OCI-LY7 (cell line): Measurements from ENCODE around the gene XKR3. TPM values are rescaled to one million over a fixed set of nuclear protein-coding genes. Genes with fewer than 3 reads are reported as not detected.
"Not testable (repeated sequence)": the region's sequence is repeated elsewhere in the genome, so short reads cannot be mapped to it uniquely, and the experiment has no call there.

Source experiments
- BruUV-seq: library from RNA; stranded (reverse); fragments of 400-500 nt; replicated peaks from 2 replicates; lab custom pipeline; 2021; lab: Mats Ljungman, UMichigan
- CTCF ChIA-PET: fragments of 300-600 bp; sonication (Branson Sonifier 250); formaldehyde crosslinking; loops from one replicate; lab custom pipeline; 2022; ENCODE audit warnings: antibody characterized with exemption; ENCODE audit not compliant: unreplicated experiment; lab: Charles Lee
- POLR2A ChIA-PET: fragments of 300-600 bp; sonication (Branson Sonifier 250); formaldehyde crosslinking; loops from one replicate; lab custom pipeline; 2022; ENCODE audit warnings: antibody characterized with exemption; lab: Charles Lee
- DNase-seq: peaks from one replicate; pipeline ENCODE4 v3.0.0-alpha.2; 2015; ENCODE audit warnings: low spot score
- H2AFZ ChIP-seq: fragments of 200-600 bp; sonication (generic), shearing (Covaris generic); 2 replicates; pipeline ENCODE4 v1.6.1; 2014; ENCODE audit warnings: mild to moderate bottlenecking, antibody characterized with exemption, low read length, moderate library complexity
- H3K27ac ChIP-seq: fragments of 200-600 bp; sonication (generic); 2 replicates; pipeline ENCODE4 v1.5.1; 2014; ENCODE audit warnings: mixed run types, low read depth, mild to moderate bottlenecking, moderate library complexity, low read length, inconsistent platforms; ENCODE audit not compliant: poor library complexity, severe bottlenecking
- H3K36me3 ChIP-seq: fragments of 200-600 bp; sonication (generic); 2 replicates; pipeline ENCODE4 v1.6.1; 2014; ENCODE audit warnings: mild to moderate bottlenecking, antibody characterized with exemption, low read length, moderate library complexity, mixed read lengths; ENCODE audit not compliant: insufficient read depth
- H3K4me1 ChIP-seq: fragments of 200-600 bp; sonication (generic); 2 replicates; pipeline ENCODE4 v1.5.1; 2014; ENCODE audit warnings: mild to moderate bottlenecking, low read length; ENCODE audit not compliant: insufficient read depth, poor library complexity, severe bottlenecking
- H3K4me2 ChIP-seq: fragments of 200-600 bp; sonication (generic); 2 replicates; pipeline ENCODE4 v1.6.1; 2014; ENCODE audit warnings: mild to moderate bottlenecking, low read length
- H3K4me3 ChIP-seq: fragments of 200-600 bp; sonication (generic); 2 replicates; pipeline ENCODE4 v1.5.1; 2014; ENCODE audit warnings: mild to moderate bottlenecking, low read depth, low read length; ENCODE audit not compliant: poor library complexity, severe bottlenecking
- H3K79me2 ChIP-seq: fragments of 200-600 bp; sonication (generic); 2 replicates; pipeline ENCODE4 v1.6.1; 2016; ENCODE audit warnings: low read depth, mild to moderate bottlenecking, low read length, moderate library complexity, mixed read lengths; ENCODE audit not compliant: insufficient read depth
- H3K9me2 ChIP-seq: fragments of 200-600 bp; sonication (generic); 2 replicates; pipeline ENCODE4 v1.6.1; 2016; ENCODE audit warnings: mild to moderate bottlenecking, low read length, mixed read lengths; ENCODE audit not compliant: insufficient read depth
- H3K9me3 ChIP-seq: fragments of 200-600 bp; sonication (generic); 2 replicates; pipeline ENCODE4 v1.6.1; 2014; ENCODE audit warnings: mild to moderate bottlenecking, mixed run types, low read length, mixed read lengths
- H4K20me1 ChIP-seq: fragments of 200-600 bp; sonication (generic); 2 replicates; pipeline ENCODE4 v1.6.1; 2014; ENCODE audit warnings: mild to moderate bottlenecking, antibody characterized with exemption, low read length, moderate library complexity, mixed read lengths; ENCODE audit not compliant: insufficient read depth
- intact Hi-C: fragments of 100-400 bp; cut with micrococcal nuclease; formaldehyde crosslinking; loops from one replicate; pipeline ENCODE4 v1.10.0; 2022; ENCODE audit not compliant: unreplicated experiment
- small RNA-seq: library from RNA; depleted of rRNA; stranded (forward); fragments of <200 nt; gene quantifications from one replicate; pipeline ENCODE3, GENCODE V24; 2014
- total RNA-seq, 2 experiments: library from RNA; depleted of rRNA in 1 of 2; stranded (reverse); fragments of >200 nt in 1 of 2; shearing (Covaris generic) in 1 of 2; gene quantifications; 2 replicates each; pipeline ENCODE4 v1.2.3, GENCODE V29; 2014 to 2022

XKR3 gene
- total RNA-seq, 2 experiments from 2014 or later = not detected

GRCh38 chr22:16734271-16734670 is 90.9 kb downstream of the XKR3 start:
- BruUV-seq, CTCF ChIA-PET, H2AFZ ChIP-seq, DNase-seq, intact Hi-C loops, H3K4me3 ChIP-seq, H3K9me2 ChIP-seq, H4K20me1 ChIP-seq, H3K4me2 ChIP-seq, H3K4me1 ChIP-seq, H3K79me2 ChIP-seq, H3K36me3 ChIP-seq, H3K9me3 ChIP-seq, H3K27ac ChIP-seq: not testable (repeated sequence)
- POLR2A ChIA-PET = interaction anchor here (0.6 kb wide), 1 partner anchor 65 kb away, joined by 6 read pairs; no protein-coding TSS in a partner anchor

Small RNA genes lying within 50 kb of the gene (small RNA-seq; reads per million reads assigned to genes)
- not detected for gene GPM6BP3

Other genes starting within 250 kb of the XKR3 start
- gene CCT8L2, start 232.6 kb downstream of the XKR3 start, total RNA-seq (2014; rRNA removed; shearing (Covaris generic)) = not detected in 2 replicates
- not detected in 2 replicates for gene CCT8L2, start 232.6 kb downstream of the XKR3 start, total RNA-seq (2022)
- not detected in 2 replicates for gene GAB4, start 182.8 kb upstream of the XKR3 start, total RNA-seq (2014; rRNA removed; shearing (Covaris generic))
- not detected in 2 replicates for gene GAB4, start 182.8 kb upstream of the XKR3 start, total RNA-seq (2022)